Measurements from ENCODE around the gene PLK5.

Gene PLK5

GRCh38 chr19:1580957-1581356 is 57.1 kb downstream of the PLK5 start:
- 0 out of 2 replicates have a peak, but pooled peaks cover 3% of the 10 kb centered on the region for H4K20me1 ChIP-seq (ENCODE audit: control insufficient read depth, insufficient read depth, low read depth, low read length)
- H3K9me2 ChIP-seq (replicated peaks; ENCODE audit: control insufficient read depth, low read length) = no peaks in the 10 kb centered on the region
- H3K4me1 ChIP-seq (ENCODE audit: control insufficient read depth, low read length) = no peaks in the 10 kb centered on the region
- no peaks in the 10 kb centered on the region for H3K9me3 ChIP-seq (ENCODE audit: control insufficient read depth, insufficient read depth, low read length)
- peaks cover 76% of the 10 kb centered on the region for H3K36me3 ChIP-seq (ENCODE audit: control insufficient read depth, low read length)
- peaks cover 17% of the 10 kb centered on the region for H3K79me2 ChIP-seq (ENCODE audit: control insufficient read depth, low read length)
- TF ChIP-seq CTCF (IDR thresholded peaks at IDR 0.05; ENCODE audit: low read depth, low read length, poor library complexity, severe bottlenecking) (no peak), EZH2phosphoT487 (IDR thresholded peaks at IDR 0.05; ENCODE audit: borderline replicate concordance, low read length) (no peak)
- no peaks in the 10 kb centered on the region for H3K27me3 ChIP-seq (ENCODE audit: control insufficient read depth, low read length)
- no peak overlapping the region for H3K27ac ChIP-seq (ENCODE audit: low read depth, low read length)
- no peak overlapping the region for H3K4me3 ChIP-seq (ENCODE audit: low read length)
- no peaks in the 10 kb centered on the region for H3F3A ChIP-seq (ENCODE audit: control insufficient read depth, insufficient read depth)
- H3K4me2 ChIP-seq (ENCODE audit: low read length) = no peak overlapping the region

- Histone ChIP-seq H3K9me3 (ENCODE audit: control insufficient read depth, insufficient read depth, low read length) (no peaks in the 10 kb centered on the region), H3K27ac (ENCODE audit: low read depth, low read length) (no peak overlapping the region), H3F3A (ENCODE audit: control insufficient read depth, insufficient read depth) (no peaks in the 10 kb centered on the region), H3K36me3 (ENCODE audit: control insufficient read depth, low read length) (peaks cover 74% of the 10 kb centered on the region), H3K79me2 (ENCODE audit: control insufficient read depth, low read length) (peaks cover 28% of the 10 kb centered on the region), H3K27me3 (ENCODE audit: control insufficient read depth, low read length) (no peaks in the 10 kb centered on the region), H3K4me2 (ENCODE audit: low read length) (no peak overlapping the region), H3K4me1 (ENCODE audit: control insufficient read depth, low read length) (no peaks in the 10 kb centered on the region), H3K4me3 (ENCODE audit: low read length) (no peak overlapping the region), H3K9me2 (replicated peaks; ENCODE audit: control insufficient read depth, low read length) (no peaks in the 10 kb centered on the region), H4K20me1 (ENCODE audit: control insufficient read depth, insufficient read depth, low read depth, low read length) (peaks cover 7% of the 10 kb centered on the region; the same call in 1 of the 2 replicates)
- TF ChIP-seq EZH2phosphoT487 (IDR thresholded peaks at IDR 0.05; ENCODE audit: borderline replicate concordance, low read length) = no peak
- no peak for TF ChIP-seq CTCF (IDR thresholded peaks at IDR 0.05; ENCODE audit: low read depth, low read length, poor library complexity, severe bottlenecking)
Measured at GRCh38 chr19:1582201-1582600, 58.3 kb downstream of the PLK5 start.

- H3K4me3 ChIP-seq (ENCODE audit: low read length) = no peak overlapping the region
- TF ChIP-seq EZH2phosphoT487 (IDR thresholded peaks at IDR 0.05; ENCODE audit: borderline replicate concordance, low read length) (no peak), CTCF (IDR thresholded peaks at IDR 0.05; ENCODE audit: low read depth, low read length, poor library complexity, severe bottlenecking) (no peak)
- no peak overlapping the region for H3K4me2 ChIP-seq (ENCODE audit: low read length)
- H3K27ac ChIP-seq (ENCODE audit: low read depth, low read length) = no peak overlapping the region
- peaks cover 65% of the 10 kb centered on the region for H3K36me3 ChIP-seq (ENCODE audit: control insufficient read depth, low read length)
- no peaks in the 10 kb centered on the region; the same call in 1 of the 2 replicates for H3F3A ChIP-seq (ENCODE audit: control insufficient read depth, insufficient read depth)
- no peaks in the 10 kb centered on the region for H3K9me2 ChIP-seq (replicated peaks; ENCODE audit: control insufficient read depth, low read length)
- no peaks in the 10 kb centered on the region for H3K4me1 ChIP-seq (ENCODE audit: control insufficient read depth, low read length)
- H3K27me3 ChIP-seq (ENCODE audit: control insufficient read depth, low read length) = no peaks in the 10 kb centered on the region
- H3K79me2 ChIP-seq (ENCODE audit: control insufficient read depth, low read length) = peaks cover 52% of the 10 kb centered on the region
- H4K20me1 ChIP-seq (ENCODE audit: control insufficient read depth, insufficient read depth, low read depth, low read length) = peaks cover 9% of the 10 kb centered on the region; the same call in 1 of the 2 replicates
- H3K9me3 ChIP-seq (ENCODE audit: control insufficient read depth, insufficient read depth, low read length) = no peaks in the 10 kb centered on the region
Measured at GRCh38 chr19:1584500-1585242, 60.8 kb downstream of the PLK5 start.

Measured in DOHH2 (cell line).